HG03354 (cell line): ENCODE measurements around the gene KCNN2.

Experiments
- ATAC-seq: cut with Tn5 transposase; IDR thresholded peaks from one replicate; pipeline ENCODE4 v1.9.1; 2021; ENCODE audit warnings: mild to moderate bottlenecking; ENCODE audit not compliant: unreplicated experiment, poor library complexity, severe bottlenecking

The KCNN2 gene

DNA sequence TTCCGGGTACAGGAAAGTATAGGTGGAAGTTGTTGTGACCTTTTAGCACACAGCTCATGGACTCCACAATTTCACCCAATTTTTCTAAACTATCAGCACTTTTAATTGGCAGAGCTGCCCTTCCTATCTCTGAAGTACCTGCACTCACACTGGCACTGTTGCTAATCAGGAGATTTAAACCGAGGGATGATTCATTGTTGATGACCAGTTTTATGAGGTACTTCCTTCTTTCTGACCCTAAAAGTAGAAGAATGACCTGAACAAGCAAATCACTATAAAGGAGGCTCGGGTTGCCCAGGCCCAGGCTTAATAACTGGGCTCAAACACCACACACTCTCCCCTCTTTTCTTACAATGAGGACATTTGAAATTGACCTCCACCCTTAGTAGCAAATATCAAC lies 105.9 kb downstream of the KCNN2 start:
- no peak for ATAC-seq

DNA sequence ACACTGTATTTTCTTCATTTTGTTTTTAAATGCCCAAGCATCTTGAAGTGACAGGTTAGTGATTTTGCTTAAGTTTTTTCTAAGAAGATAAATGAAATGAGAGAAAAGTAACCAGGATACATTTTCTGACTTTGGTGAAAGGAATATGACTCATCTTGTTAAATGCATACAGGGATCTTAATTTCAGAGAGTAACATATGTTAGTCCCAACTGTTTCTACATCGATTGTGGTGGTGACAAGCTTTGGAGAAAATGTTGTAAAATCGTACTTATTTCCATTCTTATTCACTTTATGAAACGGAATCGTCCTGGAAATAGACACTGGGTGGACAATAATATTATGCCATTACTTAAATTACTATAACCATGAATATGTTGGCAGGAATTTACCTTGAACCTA lies 107.5 kb downstream of the KCNN2 start:
- ATAC-seq, result no peak

GRCh38 chr5:114471529-114471928 lies 109.7 kb downstream of the KCNN2 start:
- no peak for ATAC-seq

DNA sequence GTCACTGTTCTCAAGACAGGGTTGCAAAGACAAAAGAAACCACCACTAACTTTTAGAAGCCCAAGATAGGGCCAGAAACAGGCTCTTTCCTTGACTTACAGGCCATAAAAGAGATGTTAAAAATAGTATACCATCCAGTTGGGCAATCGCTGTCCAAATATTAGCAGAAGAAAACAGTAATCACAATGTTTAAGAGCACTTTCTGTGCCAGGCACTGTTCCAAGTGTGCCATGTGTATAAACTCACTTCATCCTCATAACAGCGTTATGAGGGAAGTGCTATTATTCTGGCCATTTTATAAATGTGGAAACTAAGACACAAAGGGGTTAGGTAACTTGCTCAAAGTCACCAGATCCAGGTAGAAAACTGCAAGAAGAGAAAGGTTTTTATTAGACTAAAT lies 111.7 kb downstream of the KCNN2 start:
- no peak for ATAC-seq

- ATAC-seq, result no peak
Observed at GRCh38 chr5:114477816-114478334, 116.0 kb downstream of the KCNN2 start.

GRCh38 chr5:114500756-114501155 lies 138.9 kb downstream of the KCNN2 start:
- no peak for ATAC-seq

GRCh38 chr5:114504560-114504959 lies 142.7 kb downstream of the KCNN2 start:
- no peak for ATAC-seq

DNA sequence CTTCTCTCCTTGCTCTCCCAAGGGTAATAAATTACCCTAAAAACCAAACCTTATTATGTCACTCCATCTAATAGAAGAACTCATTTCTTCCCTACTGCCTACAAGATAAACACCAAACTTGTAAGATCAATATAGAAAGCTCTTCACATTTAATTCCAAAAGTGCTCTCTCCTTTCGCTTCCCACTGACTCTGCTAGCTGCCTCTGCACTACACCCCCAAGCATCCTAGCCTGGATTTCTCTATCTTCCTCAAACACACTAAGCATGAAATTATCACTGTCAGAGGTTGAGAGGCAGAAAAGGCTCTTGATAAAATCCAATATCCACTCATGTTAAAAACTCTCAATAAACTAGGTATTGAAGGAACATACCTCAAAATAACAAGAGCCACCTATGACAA lies 162.4 kb downstream of the KCNN2 start:
- no peak for ATAC-seq

DNA sequence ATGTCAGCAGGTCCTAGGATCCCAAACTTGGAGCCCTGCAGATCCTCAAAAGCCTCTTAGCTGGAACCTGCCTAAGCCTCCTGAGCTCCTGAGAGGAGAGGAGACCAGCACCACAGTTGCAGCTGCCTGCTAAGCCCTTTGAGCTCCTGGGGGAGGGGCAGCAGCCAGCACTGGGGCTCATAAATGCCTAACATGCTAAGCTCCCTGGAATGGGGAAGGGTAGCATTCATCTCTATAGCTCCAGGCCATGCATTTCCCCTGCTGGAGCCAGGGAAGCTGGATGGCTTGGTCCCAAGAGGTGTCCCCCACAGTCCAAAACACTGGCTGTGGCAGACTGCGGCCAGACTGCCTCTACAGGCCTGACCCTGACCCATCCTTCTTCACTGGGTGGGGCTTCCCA lies 182.7 kb downstream of the KCNN2 start:
- ATAC-seq, result no peak
